ENCODE measurements around the gene OBP2A.
A peak's percentile ranks its signal among the peaks of the same experiment; 100 is the strongest.
"Not testable (repeated sequence)": the region's sequence is repeated elsewhere in the genome, so short reads cannot be mapped to it uniquely, and the experiment has no call there.

Gene OBP2A, protein sequence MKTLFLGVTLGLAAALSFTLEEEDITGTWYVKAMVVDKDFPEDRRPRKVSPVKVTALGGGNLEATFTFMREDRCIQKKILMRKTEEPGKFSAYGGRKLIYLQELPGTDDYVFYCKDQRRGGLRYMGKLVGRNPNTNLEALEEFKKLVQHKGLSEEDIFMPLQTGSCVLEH

GRCh38 chr9:135545646-135546176 is at the start of gene OBP2A:
Gene OBP2A, plus strand, starts transcription at chr9:135546126. Its CDS starts 55 bp downstream, at chr9:135546181.
- not testable (repeated sequence) for DNase-seq

DNA sequence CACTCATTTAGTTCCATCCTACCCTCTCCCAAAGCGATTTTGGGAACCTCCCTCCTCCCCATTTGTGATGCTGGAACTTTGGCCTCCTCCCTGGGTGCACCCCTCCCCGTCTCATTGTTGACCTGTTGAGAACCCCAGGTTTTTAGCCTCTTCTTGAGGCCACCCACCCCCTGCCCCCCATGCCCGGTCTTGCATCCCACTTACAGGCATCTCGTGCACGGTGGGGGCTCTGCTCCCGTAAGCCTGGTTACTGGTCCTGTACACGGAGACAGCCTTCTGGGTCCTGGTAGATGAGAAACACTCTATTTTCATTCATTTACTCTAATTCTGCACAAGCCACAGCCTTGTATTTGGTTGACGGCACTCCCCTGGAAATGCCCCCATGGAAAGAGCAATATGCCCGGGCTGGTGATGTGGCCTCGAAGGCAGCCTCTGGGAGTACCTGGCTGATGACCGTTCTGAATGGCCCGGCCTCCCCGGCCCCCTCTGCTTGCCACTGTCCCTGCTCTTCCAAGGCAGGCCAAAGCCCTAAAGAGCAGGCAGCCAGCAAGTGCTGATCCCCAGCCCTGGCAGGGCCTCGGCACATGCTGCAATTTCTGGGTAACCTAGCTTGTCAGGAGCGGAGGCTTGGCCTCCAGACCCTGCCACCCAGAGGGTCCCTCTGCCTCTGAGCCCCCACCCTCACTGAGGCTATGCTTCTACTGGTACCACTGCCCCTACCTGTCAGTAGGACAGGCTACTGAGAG is 47.4 kb upstream of the OBP2A start:
- DNase-seq: no peak

DNA sequence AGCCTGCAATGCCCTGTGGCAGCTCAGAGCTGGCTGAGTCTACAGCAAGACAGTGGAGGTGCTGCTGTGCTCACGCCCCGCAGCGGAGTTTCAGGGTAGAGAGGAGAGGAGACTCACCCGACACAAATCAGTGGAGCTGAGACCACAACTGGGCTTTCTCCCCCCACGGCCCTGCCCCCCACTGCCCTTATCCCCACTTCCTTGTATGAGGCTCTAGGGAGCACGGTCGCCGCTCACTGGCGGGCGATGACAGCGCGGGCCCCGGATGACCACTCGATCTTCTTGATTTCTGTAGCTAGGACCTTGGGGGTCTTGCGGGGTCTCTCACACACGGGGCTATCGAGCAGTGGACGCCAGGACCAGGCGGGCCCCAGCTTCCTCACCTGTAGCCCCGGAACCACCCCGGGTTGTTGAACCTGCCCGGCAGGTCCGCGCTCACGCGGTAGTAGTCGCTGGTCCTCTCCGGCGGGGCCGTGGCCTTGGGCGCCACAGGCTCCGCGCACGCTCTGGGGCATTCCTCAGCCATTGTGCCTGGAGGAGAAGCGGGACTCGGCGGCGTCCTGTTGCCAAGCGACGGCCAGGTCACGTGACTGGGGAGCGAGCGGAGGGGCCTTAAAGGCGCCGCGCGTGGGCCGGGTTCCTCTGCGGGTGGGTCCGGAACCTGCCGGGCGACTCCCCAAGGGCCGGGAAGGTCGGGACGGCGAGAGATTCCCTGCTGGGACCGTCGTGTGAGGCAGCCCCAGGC is 46.4 kb upstream of the OBP2A start:
- DNase-seq: peak; percentile 56

- DNase-seq: no peak
These were observed 45.8 kb upstream of the OBP2A start for GRCh38 chr9:135500071-135500524.

DNA sequence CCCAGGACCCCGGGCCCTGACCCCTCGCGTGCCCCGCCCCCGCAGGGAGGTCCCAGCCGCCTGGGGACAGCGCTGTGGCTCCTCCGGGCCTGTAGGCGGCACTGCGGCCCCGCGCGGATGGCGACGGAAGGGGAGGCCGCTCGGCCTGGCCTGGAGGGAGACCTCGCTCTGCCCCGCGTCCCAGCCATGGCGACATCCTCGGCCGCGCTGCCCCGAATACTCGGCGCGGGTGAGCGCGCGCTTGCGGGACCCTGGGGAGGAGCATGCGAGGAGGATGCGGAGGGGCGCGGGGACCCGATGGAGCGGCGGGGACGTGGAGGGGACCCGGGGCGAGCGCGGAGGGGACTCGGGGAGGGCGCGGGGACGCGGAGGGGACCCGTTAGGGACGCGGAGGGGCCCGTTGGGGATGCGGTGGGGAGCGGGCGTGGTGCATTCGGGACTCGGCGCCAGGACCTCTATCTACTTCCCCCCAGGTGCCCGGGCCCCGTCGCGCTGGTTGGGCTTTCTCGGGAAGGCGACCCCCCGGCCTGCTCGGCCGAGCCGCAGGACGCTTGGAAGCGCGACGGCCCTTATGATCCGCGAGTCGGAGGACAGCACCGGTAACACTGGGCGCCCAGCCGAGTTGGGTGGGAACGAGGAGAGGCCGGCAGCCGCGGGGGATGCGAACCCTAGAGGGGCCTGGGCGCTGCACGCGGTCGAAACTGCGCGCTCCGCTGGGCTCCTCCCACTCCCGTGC is 45.2 kb upstream of the OBP2A start, which contains the start of gene MRPS2:
MRPS2 (plus strand) TSS at position 158 of the 736 bp plus-strand sequence; CDS start at position 187, 29 bp downstream.
- peak; percentile 82 for DNase-seq

- no peak for DNase-seq
These were observed 44.4 kb upstream of the OBP2A start for GRCh38 chr9:135501261-135502167.

- no peak for DNase-seq
These were observed 43.6 kb upstream of the OBP2A start for GRCh38 chr9:135502168-135502872.

- DNase-seq: no peak
These were observed 43.0 kb upstream of the OBP2A start for GRCh38 chr9:135502873-135503321.

- no peak for DNase-seq
These were observed 42.3 kb upstream of the OBP2A start for GRCh38 chr9:135503371-135504261.

GRCh38 chr9:135504262-135505243 is 41.4 kb upstream of the OBP2A start:
- peak; percentile 33 for DNase-seq

GRCh38 chr9:135505406-135506187 is 40.3 kb upstream of the OBP2A start:
- DNase-seq: no peak

GRCh38 chr9:135506327-135507103 is 39.4 kb upstream of the OBP2A start:
- no peak for DNase-seq

DNA sequence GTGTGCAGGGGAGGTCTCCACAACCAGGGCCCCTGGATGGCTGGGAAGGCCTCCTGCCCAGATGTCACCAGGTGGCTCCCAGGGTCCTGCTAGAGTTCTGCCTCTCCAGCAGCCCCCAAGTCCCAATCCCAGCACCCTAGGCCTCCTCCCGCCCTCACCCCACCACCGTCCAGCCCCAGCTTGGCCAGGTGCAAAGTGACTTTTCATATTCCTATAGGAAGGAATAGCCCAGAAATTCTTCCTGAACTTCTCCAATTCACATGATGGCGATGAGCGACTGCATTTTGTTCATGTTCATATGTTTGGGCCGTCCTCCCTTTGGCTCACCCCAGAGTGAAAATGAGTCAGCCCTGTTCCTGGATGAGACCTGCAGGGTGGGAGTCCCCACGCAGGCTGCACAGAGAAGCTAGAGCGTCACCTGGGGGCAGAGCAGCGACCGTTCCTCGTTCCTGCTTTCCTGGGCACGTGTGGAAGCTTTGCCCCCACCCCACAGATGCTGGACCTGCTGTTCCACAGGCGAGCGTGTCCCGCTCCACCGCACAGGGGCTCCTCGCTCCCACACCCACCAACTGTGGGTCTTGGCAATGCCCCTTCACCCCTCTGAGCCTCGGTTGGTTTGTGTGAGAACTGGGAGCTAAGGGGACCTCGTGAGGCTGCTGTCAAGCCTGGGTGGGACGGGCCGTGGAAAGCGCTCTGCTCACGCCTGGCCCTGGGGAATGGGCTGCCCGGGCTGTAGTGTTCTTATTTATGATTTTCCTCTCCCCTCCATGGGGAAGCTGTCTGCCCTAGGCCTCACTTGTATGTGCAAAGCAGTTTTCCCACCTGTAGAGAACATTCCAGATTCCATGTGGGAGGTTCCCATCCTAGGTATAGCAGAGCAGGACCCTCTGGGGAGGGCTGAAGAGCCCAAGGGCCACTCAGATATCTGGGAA is 38.6 kb upstream of the OBP2A start:
- DNase-seq: no peak

DNA sequence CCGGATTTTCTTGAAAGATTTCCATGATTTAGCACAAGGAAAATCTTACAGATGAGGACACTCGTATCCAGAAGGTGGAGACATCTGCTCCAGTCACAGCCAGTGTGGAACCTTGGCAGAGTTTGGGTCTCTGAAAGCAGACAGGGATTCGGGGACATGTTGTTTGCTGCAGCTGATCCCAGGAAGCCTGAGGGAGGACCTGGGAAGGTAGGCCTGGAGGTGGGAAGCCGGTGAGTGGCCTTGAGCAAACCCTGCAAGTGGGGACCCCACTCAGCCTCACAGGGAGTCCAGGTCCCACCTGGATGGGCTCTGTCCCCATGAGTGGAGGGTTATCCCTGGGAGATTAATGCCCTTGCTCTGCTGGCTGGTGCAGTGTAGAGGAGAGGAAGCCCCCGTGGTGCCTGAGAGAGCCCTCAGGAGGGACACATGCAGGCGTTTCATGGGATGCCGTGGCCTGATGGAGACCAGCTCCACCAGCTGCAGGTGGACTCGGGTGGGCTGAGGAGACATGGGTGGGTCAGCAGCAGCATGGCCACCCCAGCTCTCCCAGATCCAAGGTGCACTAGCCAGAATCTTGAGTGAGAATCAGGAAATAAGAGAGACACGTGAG is 37.6 kb upstream of the OBP2A start:
- DNase-seq: no peak

GRCh38 chr9:135509458-135509857 is 36.5 kb upstream of the OBP2A start:
- no peak for DNase-seq

Data from GDM1 (cell line).